Dermis blood vessel endothelial cell (primary cell): ENCODE measurements around the gene SPACDR. TPM values are rescaled to one million over a fixed set of nuclear protein-coding genes. Genes with fewer than 3 reads are reported as not detected.
"Not testable (repeated sequence)": the region's sequence is repeated elsewhere in the genome, so short reads cannot be mapped to it uniquely, and the experiment has no call there.

ENCODE experiments used
- DNase-seq: peaks from one replicate; pipeline ENCODE4 v3.0.0; 2010
- total RNA-seq: library from RNA; depleted of rRNA; stranded (reverse); fragments of >200 nt; gene quantifications from 2 replicates; pipeline ENCODE4 v1.2.3, GENCODE V29; 2014

SPACDR gene, protein sequence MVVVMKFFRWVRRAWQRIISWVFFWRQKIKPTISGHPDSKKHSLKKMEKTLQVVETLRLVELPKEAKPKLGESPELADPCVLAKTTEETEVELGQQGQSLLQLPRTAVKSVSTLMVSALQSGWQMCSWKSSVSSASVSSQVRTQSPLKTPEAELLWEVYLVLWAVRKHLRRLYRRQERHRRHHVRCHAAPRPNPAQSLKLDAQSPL
- total RNA-seq = 0.34 and 0.93 TPM in 2 replicates

DNA sequence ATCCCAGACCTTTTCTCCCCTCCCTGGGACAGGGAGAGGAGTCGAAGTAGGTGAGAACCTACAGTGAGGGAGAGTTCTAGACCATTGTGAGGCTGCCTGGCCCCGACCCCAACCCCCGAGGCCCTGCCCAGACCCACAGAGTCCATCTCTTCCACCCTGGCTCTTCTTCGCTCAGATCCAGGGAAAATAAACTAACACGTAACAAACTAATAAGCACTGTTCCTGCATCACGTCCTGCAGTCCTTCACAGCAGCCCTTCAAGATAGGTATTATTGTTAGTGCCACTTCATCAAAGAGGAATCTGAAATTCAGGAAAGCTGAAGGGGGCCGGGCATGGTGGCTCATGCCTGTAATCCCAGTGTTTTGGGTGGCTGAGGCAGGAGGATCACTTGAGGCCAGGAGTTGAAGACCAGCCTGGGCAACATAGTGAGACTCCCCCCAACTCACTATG lies at the start of gene SPACDR:
Gene SPACDR (minus strand): TSS at position 51 of the 451 bp plus-strand sequence. CDS start 235 bp downstream, outside the sequence.
- DNase-seq = no peak

DNA sequence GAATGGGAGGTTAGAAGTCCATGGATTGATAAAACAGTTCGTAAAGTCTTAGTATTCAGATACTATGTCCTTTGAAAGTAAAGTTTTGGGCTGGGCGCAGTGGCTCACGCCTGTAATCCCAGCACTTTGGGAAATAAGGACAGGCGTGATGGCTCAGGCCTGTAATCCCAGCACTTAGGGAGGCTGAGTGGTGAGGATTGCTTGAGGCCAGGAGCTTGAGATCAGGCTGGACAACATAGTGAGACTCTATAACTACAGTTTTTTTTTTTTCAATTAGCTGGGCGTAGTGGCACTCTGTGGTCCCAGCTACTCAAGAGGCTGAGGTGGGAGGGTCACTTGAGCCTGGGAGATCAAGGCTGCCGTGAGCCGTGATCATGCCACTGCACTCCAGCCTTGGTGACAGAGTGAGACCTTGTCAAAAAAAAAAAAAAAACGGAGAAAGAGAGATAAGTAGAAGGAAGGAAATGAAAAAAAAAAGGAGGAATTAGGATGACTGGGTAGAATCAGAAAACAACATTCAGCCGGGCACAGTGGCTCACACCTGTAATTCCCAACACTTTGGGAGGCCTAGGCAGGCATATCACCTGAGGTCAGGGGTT lies 49.3 kb upstream of the SPACDR start:
- no peak for DNase-seq

GRCh38 chr7:100510437-100511239 lies 46.6 kb upstream of the SPACDR start:
- DNase-seq = no peak

GRCh38 chr7:100509231-100509630 lies 45.2 kb upstream of the SPACDR start:
- peak; percentile 40 for DNase-seq

DNA sequence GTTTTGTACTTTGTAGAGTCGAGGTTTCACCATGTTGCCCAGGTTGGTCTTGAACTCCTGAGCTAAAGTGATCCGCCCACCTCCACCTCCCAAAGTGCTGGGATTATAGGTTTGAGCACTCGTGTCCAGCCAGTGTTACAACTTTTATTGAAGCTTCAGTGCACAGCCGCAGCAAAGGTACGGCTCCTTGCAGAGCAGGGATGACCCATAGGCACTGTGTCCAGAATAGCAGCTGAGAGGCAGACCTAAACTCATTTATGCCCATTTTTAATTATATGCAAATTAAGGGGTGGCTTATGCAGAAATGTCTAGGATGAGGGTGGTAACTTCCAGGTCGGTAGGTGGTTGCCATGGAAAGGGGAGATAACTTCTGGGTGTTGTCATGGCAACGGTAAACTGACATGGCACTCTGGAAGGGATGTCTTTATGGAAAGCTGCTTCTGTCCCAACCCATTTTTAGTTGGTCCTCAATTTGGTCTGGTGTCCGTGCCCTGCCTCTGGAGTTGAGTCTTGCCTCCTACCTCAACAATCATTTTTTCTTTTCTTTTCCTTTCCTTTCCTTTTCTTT lies 42.4 kb upstream of the SPACDR start:
- DNase-seq = no peak

- no peak for DNase-seq
These were observed 41.0 kb upstream of the SPACDR start for GRCh38 chr7:100504887-100505611.

DNA sequence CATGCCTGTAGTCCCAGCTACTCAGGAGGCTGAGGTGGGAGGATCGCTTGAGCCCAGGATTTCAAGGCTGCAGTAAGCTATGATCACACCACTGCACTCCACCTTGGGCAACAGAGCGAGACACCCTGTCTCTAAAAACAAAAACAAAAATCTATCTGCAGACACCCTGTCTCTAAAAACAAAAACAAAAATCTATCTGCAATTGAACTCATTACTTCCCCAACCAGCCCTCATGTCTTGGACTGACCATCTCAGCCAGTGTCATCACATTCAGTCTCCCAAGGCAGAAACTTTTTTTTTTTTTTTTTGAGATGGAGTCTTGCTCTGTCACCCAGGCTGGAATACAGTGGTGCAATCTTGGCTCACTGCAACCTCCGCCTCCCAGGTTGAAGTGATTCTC lies 40.0 kb upstream of the SPACDR start:
- not testable (repeated sequence) for DNase-seq

GRCh38 chr7:100500743-100501142 lies 36.7 kb upstream of the SPACDR start:
- not testable (repeated sequence) for DNase-seq

- DNase-seq = no peak
These were observed 32.4 kb upstream of the SPACDR start for GRCh38 chr7:100496509-100496908.

DNA sequence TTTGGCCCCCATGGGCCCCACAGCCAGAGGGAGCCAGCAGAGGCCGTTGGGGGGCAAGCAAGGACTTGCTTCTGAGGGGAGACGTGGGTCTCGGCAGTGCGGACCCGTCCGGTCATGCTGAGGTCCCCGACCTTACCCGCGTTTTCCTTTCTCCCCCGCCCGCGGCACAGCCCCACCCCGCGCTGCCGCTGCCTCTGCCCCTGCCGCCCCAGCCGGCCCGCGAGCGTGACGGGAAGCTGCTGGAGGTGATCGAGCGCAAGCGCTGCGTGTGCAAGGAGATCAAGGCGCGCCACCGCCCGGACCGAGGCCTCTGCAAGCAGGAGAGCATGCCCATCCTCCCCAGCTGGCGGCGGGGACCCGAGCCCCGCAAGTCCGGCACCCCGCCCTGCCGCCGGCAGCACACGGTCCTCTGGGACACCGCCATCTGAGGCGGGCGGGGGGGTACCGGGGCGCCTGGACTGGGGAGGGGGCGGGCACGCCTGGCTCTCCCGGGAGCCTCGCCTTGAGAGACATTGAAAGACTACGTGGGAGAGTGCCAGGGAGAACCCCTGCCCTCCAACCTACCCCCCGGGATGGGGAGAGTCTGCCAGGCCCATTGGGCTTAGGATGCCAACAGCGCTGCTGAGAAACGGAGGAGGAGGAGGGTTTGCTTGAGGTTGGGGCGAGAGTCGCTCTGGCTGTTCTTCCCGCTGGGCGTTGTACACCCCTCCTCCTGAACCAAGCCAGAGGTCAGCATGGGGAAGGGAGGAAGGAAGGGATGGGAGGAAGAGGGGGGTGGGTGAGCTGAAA lies 29.6 kb upstream of the SPACDR start:
- peak; percentile 71 for DNase-seq

DNA sequence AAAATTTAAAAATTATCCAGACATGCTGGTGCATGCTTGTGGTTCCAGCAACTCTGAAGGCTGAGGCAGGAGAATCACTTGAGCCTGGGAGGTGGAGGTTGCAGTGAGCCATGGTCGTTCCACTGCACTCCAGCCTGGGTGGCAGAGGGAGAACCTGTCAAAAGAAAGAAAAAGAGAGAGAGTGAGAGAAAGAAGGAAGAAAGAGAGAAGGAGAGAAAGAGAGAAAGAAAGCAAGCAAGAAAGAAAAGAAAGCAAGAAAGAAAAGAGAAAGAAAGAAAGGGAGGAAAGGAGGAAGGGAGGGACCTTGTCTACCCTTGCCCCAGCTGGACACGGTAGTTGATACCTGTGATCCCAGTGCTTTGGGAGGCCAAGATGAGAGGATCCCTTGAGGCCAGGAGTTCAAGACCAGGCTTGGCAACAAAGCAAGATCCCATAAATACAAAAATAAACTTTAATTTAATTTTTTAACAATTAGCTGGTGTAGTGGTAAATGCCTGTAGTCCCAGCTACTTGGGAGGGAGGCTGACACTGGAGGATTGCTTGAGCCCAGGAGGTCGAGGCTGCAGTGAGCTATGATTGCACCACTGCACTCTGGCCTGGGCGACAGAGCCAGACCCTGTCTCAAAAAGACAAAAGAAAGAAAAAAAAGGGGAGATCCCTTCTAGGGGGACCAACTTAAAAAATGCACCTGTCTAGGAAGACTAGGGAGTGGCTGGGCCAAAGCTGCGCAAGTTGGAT lies 28.8 kb upstream of the SPACDR start:
- DNase-seq = no peak

DNA sequence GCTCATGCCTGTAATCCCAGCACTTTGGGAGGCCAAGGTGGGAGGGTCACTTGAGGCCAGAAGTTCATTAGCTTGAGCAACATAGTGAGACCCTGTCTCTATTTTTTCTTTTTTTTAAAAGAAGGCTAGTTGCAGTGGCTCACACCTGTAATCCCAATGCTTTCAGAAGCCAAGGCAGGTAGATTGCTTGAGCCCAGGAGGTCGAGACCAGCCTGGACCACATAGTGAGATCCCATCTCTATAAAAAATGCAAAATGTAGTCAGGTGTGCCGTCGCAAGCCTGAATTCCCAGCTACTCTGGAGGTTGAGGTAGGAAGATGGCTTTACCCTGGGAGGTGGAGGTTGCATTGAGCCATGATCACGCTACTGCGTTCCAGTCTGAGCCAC lies 27.1 kb upstream of the SPACDR start:
- no peak for DNase-seq

- DNase-seq = no peak
These were observed 26.6 kb upstream of the SPACDR start for GRCh38 chr7:100490483-100491191.

DNA sequence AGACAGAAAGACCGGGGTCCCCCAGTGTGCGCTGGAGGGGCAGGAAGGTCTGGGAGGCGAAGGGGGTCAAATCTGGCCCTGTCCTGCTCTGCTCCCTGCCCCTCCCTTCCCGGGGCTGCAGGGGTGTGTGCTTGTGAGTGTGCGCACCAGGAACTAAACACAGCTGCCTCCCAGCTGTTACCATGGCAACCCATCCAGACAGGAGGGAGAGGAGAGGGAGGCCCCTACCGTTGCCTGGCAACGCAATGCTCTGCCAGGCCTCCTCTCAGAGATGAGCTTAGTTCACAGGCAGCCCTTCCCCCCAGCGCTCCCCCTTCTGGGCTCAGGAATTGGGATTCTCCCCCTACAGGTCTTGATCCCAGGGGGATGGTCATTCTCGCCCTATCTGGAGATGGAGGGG lies 25.8 kb upstream of the SPACDR start:
- peak; percentile 68 for DNase-seq

GRCh38 chr7:100489121-100489520 lies 25.1 kb upstream of the SPACDR start:
- no peak for DNase-seq

DNA sequence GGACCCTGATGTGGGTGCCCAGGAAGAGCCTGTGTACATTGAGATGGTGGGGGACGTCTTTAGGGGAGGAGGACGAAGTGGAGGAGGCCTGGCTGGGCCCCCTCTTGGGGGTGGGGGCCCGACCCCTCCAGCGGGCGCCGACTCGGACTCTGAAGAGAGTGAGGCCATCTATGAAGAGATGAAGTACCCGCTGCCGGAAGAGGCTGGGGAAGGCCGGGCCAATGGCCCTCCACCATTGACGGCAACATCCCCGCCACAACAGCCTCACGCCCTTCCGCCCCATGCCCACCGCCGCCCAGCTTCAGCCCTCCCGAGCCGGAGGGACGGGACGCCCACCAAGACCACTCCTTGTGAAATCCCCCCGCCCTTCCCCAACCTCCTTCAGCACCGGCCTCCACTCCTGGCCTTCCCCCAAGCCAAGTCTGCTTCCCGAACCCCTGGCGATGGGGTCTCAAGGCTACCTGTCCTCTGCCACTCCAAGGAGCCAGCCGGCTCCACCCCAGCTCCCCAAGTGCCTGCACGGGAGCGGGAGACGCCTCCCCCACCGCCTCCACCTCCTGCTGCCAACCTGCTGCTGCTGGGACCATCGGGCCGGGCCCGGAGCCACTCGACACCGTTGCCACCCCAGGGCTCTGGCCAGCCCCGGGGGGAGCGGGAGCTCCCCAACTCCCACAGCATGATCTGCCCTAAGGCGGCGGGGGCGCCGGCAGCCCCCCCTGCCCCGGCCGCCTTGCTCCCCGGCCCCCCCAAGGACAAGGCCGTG lies 24.5 kb upstream of the SPACDR start:
- no peak for DNase-seq

DNA sequence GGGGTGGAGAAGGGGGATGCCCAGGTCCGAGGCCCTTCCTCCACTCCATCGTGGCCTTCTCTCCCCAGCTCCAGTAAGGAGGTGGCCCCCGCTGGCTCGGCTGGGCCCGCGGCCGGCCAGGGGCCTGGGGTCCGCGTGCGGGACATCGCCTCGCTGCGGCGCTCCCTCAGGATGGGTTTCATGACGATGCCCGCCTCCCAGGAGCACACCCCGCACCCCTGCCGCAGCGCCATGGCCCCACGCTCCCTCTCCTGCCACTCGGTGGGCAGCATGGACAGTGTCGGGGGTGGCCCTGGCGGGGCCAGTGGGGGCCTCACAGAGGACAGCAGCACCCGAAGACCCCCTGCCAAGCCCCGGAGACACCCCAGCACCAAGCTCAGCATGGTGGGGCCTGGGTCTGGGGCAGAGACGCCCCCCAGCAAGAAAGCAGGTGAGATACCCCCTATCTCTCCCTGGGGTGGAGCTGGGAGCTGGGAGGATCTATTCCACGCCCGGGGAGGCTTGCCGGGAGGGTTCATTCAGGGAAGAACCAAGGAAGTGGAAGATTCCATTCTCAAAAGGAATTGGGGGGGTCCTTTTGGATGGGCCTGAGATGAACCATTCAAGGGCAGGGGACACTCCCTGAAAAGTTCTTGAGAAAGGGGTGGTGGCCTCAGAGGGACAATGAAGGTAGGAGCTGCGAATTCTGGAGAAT lies 22.8 kb upstream of the SPACDR start:
- no peak for DNase-seq

- DNase-seq = no peak
These were observed 22.1 kb upstream of the SPACDR start for GRCh38 chr7:100486111-100486636.

GRCh38 chr7:100485471-100485876 lies 21.4 kb upstream of the SPACDR start:
- DNase-seq = no peak
